CD14-positive monocyte (primary cell): Measurements from ENCODE around the gene MMEL1. TPM values are rescaled to one million over a fixed set of nuclear protein-coding genes. Genes with fewer than 3 reads are reported as not detected.

ENCODE experiments used
- DNase-seq, 3 donors: peaks; one replicate each; pipeline ENCODE4 v3.0.0-alpha.2; 2011 to 2022
- H2AFZ ChIP-seq: 2 replicates; pipeline ENCODE4 v1.6.0; 2012; ENCODE audit warnings: mild to moderate bottlenecking, low read depth, low read length, inconsistent platforms; ENCODE audit not compliant: insufficient read depth, poor library complexity, severe bottlenecking
- H3K27ac ChIP-seq, 2 donors: 1 replicate in 1 of 2; 2 replicates in 1 of 2; pipeline ENCODE4 v1.5.1; 2012 to 2013; ENCODE audit warnings: low read length in 2 of 2, control low read depth in 1 of 2, inconsistent platforms in 1 of 2, low read depth in 1 of 2, mild to moderate bottlenecking in 1 of 2
- H3K27me3 ChIP-seq, 2 donors: one replicate each; pipeline versions ENCODE4 v1.6.0 to v1.6.1; 2011 to 2013; ENCODE audit warnings: low read length in 2 of 2; ENCODE audit not compliant: control insufficient read depth in 2 of 2, insufficient read depth in 2 of 2
- H3K36me3 ChIP-seq, 2 donors: replicated peaks in 1 of 2; 1 replicate in 1 of 2; 2 replicates in 1 of 2; pipeline versions ENCODE4 v1.5.1 to v1.6.1; 2012 to 2013; ENCODE audit warnings: low read length in 2 of 2, control low read depth in 1 of 2, inconsistent platforms in 1 of 2, mild to moderate bottlenecking in 1 of 2; ENCODE audit not compliant: insufficient read depth in 2 of 2, control insufficient read depth in 1 of 2
- H3K4me1 ChIP-seq, 2 donors: 1 replicate in 1 of 2; 2 replicates in 1 of 2; pipeline versions ENCODE4 v1.5.1 to v1.6.1; 2012 to 2013; ENCODE audit warnings: low read length in 2 of 2, control low read depth in 1 of 2, inconsistent platforms in 1 of 2, mild to moderate bottlenecking in 1 of 2, moderate library complexity in 1 of 2; ENCODE audit not compliant: insufficient read depth in 2 of 2, control insufficient read depth in 1 of 2
- H3K4me2 ChIP-seq: replicated peaks from 2 replicates; pipeline ENCODE3; 2012; ENCODE audit warnings: low read length, moderate library complexity, mild to moderate bottlenecking; ENCODE audit not compliant: poor library complexity, severe bottlenecking; ENCODE audit errors: extremely low read depth
- H3K4me3 ChIP-seq, 3 experiments: fragments of 200-600 bp in 1 of 3; sonication (generic) in 1 of 3; replicated peaks in 1 of 3; 1 replicate in 2 of 3; 2 replicates in 1 of 3; pipeline ENCODE4 v1.5.1; 2011 to 2013; ENCODE audit warnings: low read length in 3 of 3, mild to moderate bottlenecking in 3 of 3, control low read depth in 2 of 3, low read depth in 2 of 3, inconsistent platforms in 1 of 3, moderate library complexity in 1 of 3
- H3K79me2 ChIP-seq: 2 replicates; pipeline ENCODE4 v1.6.0; 2012; ENCODE audit warnings: mild to moderate bottlenecking, control low read depth, inconsistent platforms, low read length, moderate library complexity; ENCODE audit not compliant: insufficient read depth
- H3K9ac ChIP-seq: 2 replicates; pipeline ENCODE4 v1.6.0; 2017; ENCODE audit warnings: low read length, mild to moderate bottlenecking; ENCODE audit not compliant: insufficient read depth, poor library complexity, severe bottlenecking
- H3K9me3 ChIP-seq, 2 donors: replicated peaks in 1 of 2; 1 replicate in 1 of 2; 2 replicates in 1 of 2; pipeline versions ENCODE4 v1.5.1 to v1.6.1; 2012 to 2013; ENCODE audit warnings: low read length in 2 of 2, control low read depth in 1 of 2; ENCODE audit not compliant: control insufficient read depth in 1 of 2, insufficient read depth in 1 of 2
- H4K20me1 ChIP-seq: 2 replicates; pipeline ENCODE4 v1.6.0; 2012; ENCODE audit warnings: mild to moderate bottlenecking, low read length, control low read depth, moderate library complexity; ENCODE audit not compliant: insufficient read depth
- H3K27ac Mint-ChIP-seq, 7 donors: one replicate each; pipeline ENCODE4 v1.8.0; 2020; ENCODE audit warnings: mild to moderate bottlenecking in 7 of 7, mixed read lengths in 7 of 7, moderate library complexity in 6 of 7, inconsistent platforms in 2 of 7
- H3K27me3 Mint-ChIP-seq, 3 donors: one replicate each; pipeline ENCODE4 v1.8.0; 2021 to 2022; ENCODE audit warnings: low read depth in 3 of 3, mild to moderate bottlenecking in 3 of 3, mixed read lengths in 3 of 3, moderate library complexity in 3 of 3, inconsistent platforms in 1 of 3
- H3K36me3 Mint-ChIP-seq, 2 donors: one replicate each; pipeline ENCODE4 v1.8.0; 2020; ENCODE audit warnings: mixed read lengths in 2 of 2, inconsistent platforms in 1 of 2, mild to moderate bottlenecking in 1 of 2
- H3K4me1 Mint-ChIP-seq: one replicate; pipeline ENCODE4 v1.8.0; 2020; ENCODE audit warnings: mild to moderate bottlenecking, mixed read lengths
- H3K4me3 Mint-ChIP-seq, 2 donors: one replicate each; pipeline ENCODE4 v1.8.0; 2020; ENCODE audit warnings: mild to moderate bottlenecking in 2 of 2, mixed read lengths in 2 of 2, moderate library complexity in 1 of 2
- H3K9me3 Mint-ChIP-seq, 7 donors: one replicate each; pipeline ENCODE4 v1.8.0; 2020 to 2022; ENCODE audit warnings: mixed read lengths in 7 of 7, mild to moderate bottlenecking in 6 of 7, moderate library complexity in 6 of 7, inconsistent platforms in 2 of 7
- WGBS: methylation state at CpG from one replicate; pipeline ENCODE4 v1.1.5; 2013; ENCODE audit warnings: missing lambda C conversion rate; ENCODE audit not compliant: insufficient coverage; 5-methylcytosine and 5-hydroxymethylcytosine counted together
- intact Hi-C, 2 donors: fragments of 100-400 bp; cut with micrococcal nuclease; formaldehyde crosslinking; loops; one replicate each; pipeline versions ENCODE4 v1.15.0 to v1.15.1; 2023
- polyA plus RNA-seq, 3 donors: library from polyadenylated mRNA; depleted of rRNA in 1 of 3; unstranded in 2 of 3; stranded (reverse) in 1 of 3; fragments of 300-500 nt in 2 of 3; fragments of >200 nt in 1 of 3; fragmentation: Illumina TruSeq in 2 of 3; gene quantifications; 1 replicate in 2 of 3; 2 replicates in 1 of 3; pipeline ENCODE4 v1.2.3, GENCODE V29; 2012 to 2021
- TF ChIP-seq, protein P1 (sequence below): fragments of 200-600 bp; IDR thresholded peaks from one replicate; pipeline ENCODE4 v1.8.0; 2022; ENCODE audit warnings: antibody characterized with exemption, mild to moderate bottlenecking

The MMEL1 gene
- polyA plus RNA-seq, 3 donors, result 1.1 to 4.4 (median 1.9) TPM

DNA sequence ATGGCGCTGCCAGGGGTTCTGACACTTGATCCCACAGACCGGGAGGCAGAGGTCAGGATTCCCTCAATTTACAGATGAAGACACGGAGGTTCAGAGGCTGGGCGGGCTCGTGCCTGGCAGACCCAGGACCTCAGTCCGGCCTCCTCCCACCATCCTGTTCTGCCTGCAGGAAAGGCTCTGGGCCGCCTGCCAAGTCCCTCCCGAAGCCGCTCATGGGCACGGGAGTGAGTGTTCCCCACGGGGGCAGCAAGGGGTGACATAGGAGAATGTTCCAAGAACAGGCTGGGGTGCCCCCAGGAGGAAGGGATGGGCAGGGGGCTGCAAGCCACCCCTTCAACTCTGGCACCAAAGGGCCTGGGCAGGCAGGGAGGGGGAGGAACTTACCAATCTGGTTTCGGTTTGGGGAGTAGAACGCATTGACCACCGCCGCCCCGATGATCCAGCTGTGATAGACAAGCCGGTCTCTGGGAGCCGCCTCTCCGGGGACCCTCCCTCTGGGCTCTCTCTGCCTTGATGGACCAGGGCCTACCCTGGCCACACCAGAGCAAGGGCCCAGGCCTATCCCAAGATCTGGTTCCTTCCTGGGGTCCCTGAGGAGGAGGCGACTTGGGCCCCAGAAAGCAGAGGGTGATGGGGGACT lies 38.7 kb downstream of the MMEL1 start:
- Histone ChIP-seq H3K4me2 (no peak overlapping the region), H2AFZ (no peak overlapping the region), H4K20me1 (no peaks in the 10 kb centered on the region), H3K27ac (no peak overlapping the region), H3K9me3 (no peaks in the 10 kb centered on the region), H3K36me3 (peaks cover 0 to 4% of the 10 kb centered on the region in 2 donors), H3K4me3 (no peak overlapping the region), H3K79me2 (no peaks in the 10 kb centered on the region), H3K27me3 (no peaks in the 10 kb centered on the region), H3K9ac (no peak overlapping the region), H3K4me1 (peaks cover 4 to 9% of the 10 kb centered on the region in 2 donors)
- Mint-ChIP-seq H3K36me3 (peaks cover 4 to 6% of the 10 kb centered on the region in 2 donors), H3K27me3 (peaks cover 6 to 27% (median 9%) of the 10 kb centered on the region in 3 donors), H3K4me3 (peak overlapping the region; percentile 39 to 69), H3K4me1 (peaks cover 5% of the 10 kb centered on the region), H3K27ac (peak overlapping the region in 1 of 7 donors; percentile 20), H3K9me3 (peaks cover 0 to 11% (median 3%) of the 10 kb centered on the region in 7 donors)
- intact Hi-C loops, result no loop called here
- WGBS, result 59% methylated on average over 16 of the region's 20 CpGs
- DNase-seq, result no peak
- TF ChIP-seq, protein P1, sequence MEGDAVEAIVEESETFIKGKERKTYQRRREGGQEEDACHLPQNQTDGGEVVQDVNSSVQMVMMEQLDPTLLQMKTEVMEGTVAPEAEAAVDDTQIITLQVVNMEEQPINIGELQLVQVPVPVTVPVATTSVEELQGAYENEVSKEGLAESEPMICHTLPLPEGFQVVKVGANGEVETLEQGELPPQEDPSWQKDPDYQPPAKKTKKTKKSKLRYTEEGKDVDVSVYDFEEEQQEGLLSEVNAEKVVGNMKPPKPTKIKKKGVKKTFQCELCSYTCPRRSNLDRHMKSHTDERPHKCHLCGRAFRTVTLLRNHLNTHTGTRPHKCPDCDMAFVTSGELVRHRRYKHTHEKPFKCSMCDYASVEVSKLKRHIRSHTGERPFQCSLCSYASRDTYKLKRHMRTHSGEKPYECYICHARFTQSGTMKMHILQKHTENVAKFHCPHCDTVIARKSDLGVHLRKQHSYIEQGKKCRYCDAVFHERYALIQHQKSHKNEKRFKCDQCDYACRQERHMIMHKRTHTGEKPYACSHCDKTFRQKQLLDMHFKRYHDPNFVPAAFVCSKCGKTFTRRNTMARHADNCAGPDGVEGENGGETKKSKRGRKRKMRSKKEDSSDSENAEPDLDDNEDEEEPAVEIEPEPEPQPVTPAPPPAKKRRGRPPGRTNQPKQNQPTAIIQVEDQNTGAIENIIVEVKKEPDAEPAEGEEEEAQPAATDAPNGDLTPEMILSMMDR, result no peak

DNA sequence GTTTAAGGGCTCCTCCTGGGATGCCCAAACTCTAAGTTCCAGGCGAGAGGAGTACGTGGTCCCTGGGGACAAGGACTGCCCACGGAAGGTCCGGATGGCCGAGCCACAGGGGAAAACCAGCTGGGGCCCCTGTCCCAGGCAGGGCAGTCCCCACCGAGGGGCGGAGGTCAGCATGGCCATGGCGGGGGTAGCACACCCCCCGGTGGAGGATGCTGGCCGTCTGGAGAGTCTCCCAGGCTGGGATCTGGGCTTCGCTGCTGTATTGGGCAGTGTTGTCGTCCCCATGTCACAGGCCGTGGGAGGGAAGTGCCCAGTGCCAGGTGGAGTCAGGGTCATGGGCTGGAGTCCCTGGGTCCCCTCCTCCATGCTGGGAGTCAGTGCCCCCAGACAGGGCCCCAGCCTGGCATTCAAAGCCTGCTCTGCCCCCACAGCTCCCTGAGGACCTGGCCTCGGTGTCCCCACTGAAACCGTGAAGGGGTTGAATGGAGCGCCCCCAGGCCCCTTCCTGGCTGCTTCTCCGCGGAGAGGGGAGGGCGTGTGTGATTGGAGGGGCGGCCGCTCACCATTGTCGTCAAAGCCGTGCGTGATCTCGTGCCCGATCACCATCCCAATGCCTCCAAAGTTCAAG lies 39.5 kb downstream of the MMEL1 start:
- Histone ChIP-seq H3K4me2 (no peak overlapping the region), H2AFZ (no peak overlapping the region), H3K79me2 (no peaks in the 10 kb centered on the region), H3K27ac (no peak overlapping the region), H3K9ac (peak overlapping the region; percentile 21), H3K4me3 (no peak overlapping the region), H3K4me1 (peaks cover 4 to 9% of the 10 kb centered on the region in 2 donors), H3K9me3 (no peaks in the 10 kb centered on the region), H3K27me3 (no peaks in the 10 kb centered on the region), H4K20me1 (no peaks in the 10 kb centered on the region), H3K36me3 (peaks cover 0 to 4% of the 10 kb centered on the region in 2 donors)
- TF ChIP-seq, protein P1, result no peak
- DNase-seq, result no peak
- no peak overlapping the region for H3K27ac Mint-ChIP-seq
- peaks cover 0 to 7% (median 2%) of the 10 kb centered on the region in 7 donors for H3K9me3 Mint-ChIP-seq
- H3K4me3 Mint-ChIP-seq, result no peak overlapping the region
- peaks cover 4 to 6% of the 10 kb centered on the region in 2 donors for H3K36me3 Mint-ChIP-seq
- peaks cover 5% of the 10 kb centered on the region for H3K4me1 Mint-ChIP-seq
- intact Hi-C loops, result no loop called here
- peaks cover 6 to 24% (median 7%) of the 10 kb centered on the region in 3 donors for H3K27me3 Mint-ChIP-seq
- WGBS, result 88% methylated on average over 20 of the region's 26 CpGs
